WTC11 (cell line): ENCODE data around the gene RUFY2. TPM values are rescaled to one million over a fixed set of nuclear protein-coding genes. Genes with fewer than 3 reads are reported as not detected.
A peak's percentile ranks its signal among the peaks of the same experiment; 100 is the strongest.

ENCODE experiments used
- ATAC-seq: fragments of 200-7000 bp; cut with Tn5 transposase; 2 replicates; pipeline ENCODE4 v1.10.0; 2021; ENCODE audit warnings: mild to moderate bottlenecking, moderate library complexity
- CTCF ChIA-PET: fragments of 300-600 bp; sonication (Branson Sonifier 250); formaldehyde crosslinking; loops from one replicate; lab custom pipeline; 2021; ENCODE audit warnings: antibody characterized with exemption; lab: Charles Lee
- POLR2A ChIA-PET: fragments of 350-600 bp; sonication (Branson Sonifier 250); formaldehyde crosslinking; loops from one replicate; lab custom pipeline; 2021; ENCODE audit warnings: antibody characterized with exemption; lab: Charles Lee
- DNase-seq: peaks from one replicate; pipeline ENCODE4 v3.0.0; 2021; ENCODE audit warnings: low spot score
- H3K27ac Mint-ChIP-seq: 2 replicates; pipeline ENCODE4 v1.8.0; 2021; ENCODE audit warnings: mixed read lengths
- H3K27me3 Mint-ChIP-seq: 2 replicates; pipeline ENCODE4 v1.8.0; 2021; ENCODE audit warnings: low read depth, mild to moderate bottlenecking, moderate library complexity, mixed read lengths
- H3K36me3 Mint-ChIP-seq: 2 replicates; pipeline ENCODE4 v1.8.0; 2021; ENCODE audit warnings: mixed read lengths
- H3K4me1 Mint-ChIP-seq: 2 replicates; pipeline ENCODE4 v1.8.0; 2022; ENCODE audit warnings: mixed read lengths
- H3K4me3 Mint-ChIP-seq: 2 replicates; pipeline ENCODE4 v1.8.0; 2021; ENCODE audit warnings: mild to moderate bottlenecking, moderate library complexity, mixed read lengths
- H3K9me3 Mint-ChIP-seq: 2 replicates; pipeline ENCODE4 v1.8.0; 2021; ENCODE audit warnings: mixed read lengths
- CREB1 ChIP-seq: sonication (generic); formaldehyde crosslinking; IDR thresholded peaks from 2 replicates; pipeline ENCODE4 v1.8.0; 2023; ENCODE audit warnings: mild to moderate bottlenecking, missing genetic modification reagents
- CREM ChIP-seq: sonication (generic); formaldehyde crosslinking; IDR thresholded peaks from 2 replicates; pipeline ENCODE4 v1.8.1; 2022; ENCODE audit warnings: mild to moderate bottlenecking, missing genetic modification reagents, moderate library complexity
- GABPB1 ChIP-seq: sonication (generic); formaldehyde crosslinking; IDR thresholded peaks from 2 replicates; pipeline ENCODE4 v1.8.1; 2023; ENCODE audit warnings: mild to moderate bottlenecking, missing genetic modification reagents
- GTF2I ChIP-seq: fragments of 250-450 bp; sonication (Bioruptor Pico); conservative IDR thresholded peaks from 2 replicates; pipeline ENCODE4 v1.4.0; 2021; ENCODE audit warnings: mild to moderate bottlenecking
- KAT7 ChIP-seq: sonication (generic); formaldehyde crosslinking; IDR thresholded peaks from 2 replicates; pipeline ENCODE4 v1.8.1; 2023; ENCODE audit warnings: missing genetic modification reagents, mild to moderate bottlenecking, borderline replicate concordance
- MYBL2 ChIP-seq: sonication (generic); formaldehyde crosslinking; IDR thresholded peaks from 2 replicates; pipeline ENCODE4 v1.8.1; 2023; ENCODE audit warnings: mild to moderate bottlenecking, moderate library complexity, missing genetic modification reagents
- NFYB ChIP-seq: sonication (generic); formaldehyde crosslinking; conservative IDR thresholded peaks from 2 replicates; pipeline ENCODE4 v1.8.0; 2022; ENCODE audit warnings: low read depth, missing genetic modification reagents
- NR1H2 ChIP-seq: sonication (generic); formaldehyde crosslinking; IDR thresholded peaks from 2 replicates; pipeline ENCODE4 v1.9.0; 2021; ENCODE audit warnings: mild to moderate bottlenecking, moderate library complexity, missing genetic modification reagents
- TCF7 ChIP-seq: sonication (generic); formaldehyde crosslinking; IDR thresholded peaks from 2 replicates; pipeline ENCODE4 v1.8.0; 2022; ENCODE audit warnings: mild to moderate bottlenecking, low read depth, missing genetic modification reagents, moderate library complexity
- ZNF317 ChIP-seq: sonication (generic); formaldehyde crosslinking; IDR thresholded peaks from 2 replicates; pipeline ENCODE4 v1.8.1; 2023; ENCODE audit warnings: low read depth, mild to moderate bottlenecking, moderate library complexity, missing genetic modification reagents, borderline replicate concordance
- ZNF416 ChIP-seq: fragments of 250-450 bp; sonication (Bioruptor Pico); IDR thresholded peaks from 2 replicates; pipeline ENCODE4 v1.9.0; 2021; ENCODE audit warnings: mild to moderate bottlenecking, inconsistent platforms
- ZNF671 ChIP-seq: fragments of 250-450 bp; sonication (Bioruptor Pico); IDR thresholded peaks from 2 replicates; pipeline ENCODE4 v1.8.0; 2021; ENCODE audit warnings: mild to moderate bottlenecking
- total RNA-seq: library from RNA; stranded (reverse); gene quantifications from 3 replicates; pipeline ENCODE4 v1.2.3, GENCODE V29; 2021
- TF ChIP-seq, protein P1 (sequence below): sonication (generic); formaldehyde crosslinking; IDR thresholded peaks from 2 replicates; pipeline ENCODE4 v1.8.1; 2023; ENCODE audit warnings: mild to moderate bottlenecking, moderate library complexity, missing genetic modification reagents
- TF ChIP-seq, protein P2 (sequence below): fragments of 200-600 bp; IDR thresholded peaks from 2 replicates; pipeline ENCODE4 v1.8.0; 2022; ENCODE audit warnings: antibody characterized with exemption
- TF ChIP-seq, protein P3 (sequence below): fragments of 250-450 bp; sonication (Bioruptor Pico); IDR thresholded peaks from 2 replicates; pipeline ENCODE4 v2.1.2; 2022; ENCODE audit warnings: mild to moderate bottlenecking, moderate library complexity
- TF ChIP-seq, protein P4 (sequence below): sonication (generic); formaldehyde crosslinking; IDR thresholded peaks from 2 replicates; pipeline ENCODE4 v1.8.0; 2022; ENCODE audit warnings: mild to moderate bottlenecking, missing genetic modification reagents
- TF ChIP-seq, protein P5 (sequence below): sonication (generic); formaldehyde crosslinking; conservative IDR thresholded peaks from 2 replicates; pipeline ENCODE4 v1.8.1; 2022; ENCODE audit warnings: mild to moderate bottlenecking, missing genetic modification reagents
- TF ChIP-seq, protein P6 (sequence below): sonication (generic); formaldehyde crosslinking; IDR thresholded peaks from 2 replicates; pipeline ENCODE4 v1.8.1; 2022; ENCODE audit warnings: low read depth, mild to moderate bottlenecking, moderate library complexity, missing genetic modification reagents, borderline replicate concordance
- TF ChIP-seq, protein P7 (sequence below): sonication (generic); formaldehyde crosslinking; IDR thresholded peaks from 2 replicates; pipeline ENCODE4 v1.8.0; 2022; ENCODE audit warnings: mild to moderate bottlenecking, missing genetic modification reagents
- TF ChIP-seq, protein P8 (sequence below): sonication (generic); formaldehyde crosslinking; IDR thresholded peaks from 2 replicates; pipeline ENCODE4 v1.8.1; 2022; ENCODE audit warnings: low read depth, missing genetic modification reagents, borderline replicate concordance
- TF ChIP-seq, protein P9 (sequence below): sonication (generic); formaldehyde crosslinking; IDR thresholded peaks from 2 replicates; pipeline ENCODE4 v1.8.1; 2023; ENCODE audit warnings: mild to moderate bottlenecking, missing genetic modification reagents, borderline replicate concordance

RUFY2 gene
- total RNA-seq, 1 experiment from 2014 or later, result 10.3 TPM

DNA sequence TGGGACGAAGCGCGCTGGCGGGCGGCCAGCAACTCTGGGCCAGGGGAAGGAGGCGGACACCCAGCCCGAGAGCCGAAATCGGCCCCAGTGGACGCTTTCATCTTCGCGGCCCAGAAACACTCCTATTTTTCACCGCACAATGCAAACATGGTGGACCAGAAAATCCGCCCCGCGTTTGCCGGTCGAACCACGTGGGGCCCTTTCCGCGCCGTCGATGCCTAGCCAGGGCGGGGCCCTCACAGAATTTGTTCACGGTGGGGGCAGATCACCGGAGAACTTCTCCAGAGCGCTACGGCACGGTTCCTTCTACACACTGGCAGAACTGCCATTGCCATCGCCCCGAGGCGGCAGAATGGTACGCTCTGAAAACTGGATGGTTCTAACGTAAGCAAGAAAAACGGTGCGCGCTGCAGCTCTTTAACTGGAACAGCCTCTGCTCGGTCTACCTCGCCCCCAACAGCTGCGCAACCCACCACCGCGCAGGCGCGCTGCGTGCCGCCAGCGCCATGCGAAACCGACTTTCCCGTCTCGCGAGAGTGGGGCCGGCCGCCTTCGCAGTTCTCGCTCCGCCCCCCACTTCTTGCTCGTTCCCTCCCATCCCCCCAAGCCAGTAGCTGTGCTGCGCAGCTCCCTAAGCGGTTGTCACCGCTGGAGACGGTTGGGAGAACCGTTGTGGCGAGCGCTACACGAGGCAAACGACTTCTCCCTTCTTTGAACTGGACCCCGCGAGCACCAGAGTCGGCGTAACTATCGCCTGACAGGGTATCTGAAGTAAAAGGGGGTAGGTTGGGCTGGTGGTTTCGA is 75.4 kb downstream of the RUFY2 start, which contains the start of gene HNRNPH3:
HNRNPH3 (plus strand) TSS at position 610 of the 804 bp plus-strand sequence. CDS start 5,158 bp downstream, outside the sequence.
- Mint-ChIP-seq H3K4me3 (peak within 1 kb of the TSS; percentile 99), H3K4me1 (peaks cover 43% of the 10 kb centered on the region), H3K27ac (peak within 1 kb of the TSS; percentile 99), H3K27me3 (no peaks in the 10 kb centered on the region; the same call in 1 of the 2 replicates), H3K9me3 (no peaks in the 10 kb centered on the region), H3K36me3 (peaks cover 29% of the 10 kb centered on the region)
- peak; percentile 89 for ATAC-seq
- DNase-seq, result peak; percentile 99
- ChIA-PET POLR2A (interaction anchor here (0.6 to 4.6 kb wide), 28 partner anchors 9 to 733 kb away, joined by 3 to 42 read pairs (median 4); partner anchors contain the start of genes ATOH7 and RUFY2), CTCF (interaction anchor here (0.6 to 2.1 kb wide), 8 partner anchors 17 to 566 kb away, joined by 3 to 16 read pairs (median 4); partner anchors contain the start of gene RUFY2)
- TF ChIP-seq GTF2I (CRISPR knock-in tag) (no peak), ZNF671 (CRISPR knock-in tag) (no peak), GABPB1 (CRISPR knock-in tag) (peak; percentile 70; the same call in 1 of the 2 replicates), MYBL2 (peak; percentile 91; the same call in 1 of the 2 replicates), ZNF317 (CRISPR knock-in tag) (no peak), NFYB (CRISPR knock-in tag) (no peak; the same call in 1 of the 2 replicates), NR1H2 (CRISPR knock-in tag) (no peak), CREB1 (CRISPR knock-in tag) (no peak), CREM (CRISPR knock-in tag) (no peak), KAT7 (CRISPR knock-in tag) (no peak), TCF7 (CRISPR knock-in tag) (0 out of 2 replicates have a peak, but pooled peaks have one; percentile 11), ZNF416 (CRISPR knock-in tag) (no peak; the same call in 1 of the 2 replicates)
- TF ChIP-seq, protein P1, sequence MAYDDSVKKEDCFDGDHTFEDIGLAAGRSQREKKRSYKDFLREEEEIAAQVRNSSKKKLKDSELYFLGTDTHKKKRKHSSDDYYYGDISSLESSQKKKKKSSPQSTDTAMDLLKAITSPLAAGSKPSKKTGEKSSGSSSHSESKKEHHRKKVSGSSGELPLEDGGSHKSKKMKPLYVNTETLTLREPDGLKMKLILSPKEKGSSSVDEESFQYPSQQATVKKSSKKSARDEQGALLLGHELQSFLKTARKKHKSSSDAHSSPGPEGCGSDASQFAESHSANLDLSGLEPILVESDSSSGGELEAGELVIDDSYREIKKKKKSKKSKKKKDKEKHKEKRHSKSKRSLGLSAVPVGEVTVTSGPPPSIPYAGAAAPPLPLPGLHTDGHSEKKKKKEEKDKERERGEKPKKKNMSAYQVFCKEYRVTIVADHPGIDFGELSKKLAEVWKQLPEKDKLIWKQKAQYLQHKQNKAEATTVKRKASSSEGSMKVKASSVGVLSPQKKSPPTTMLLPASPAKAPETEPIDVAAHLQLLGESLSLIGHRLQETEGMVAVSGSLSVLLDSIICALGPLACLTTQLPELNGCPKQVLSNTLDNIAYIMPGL, result peak; percentile 10; the same call in 1 of the 2 replicates
- TF ChIP-seq, protein P2, sequence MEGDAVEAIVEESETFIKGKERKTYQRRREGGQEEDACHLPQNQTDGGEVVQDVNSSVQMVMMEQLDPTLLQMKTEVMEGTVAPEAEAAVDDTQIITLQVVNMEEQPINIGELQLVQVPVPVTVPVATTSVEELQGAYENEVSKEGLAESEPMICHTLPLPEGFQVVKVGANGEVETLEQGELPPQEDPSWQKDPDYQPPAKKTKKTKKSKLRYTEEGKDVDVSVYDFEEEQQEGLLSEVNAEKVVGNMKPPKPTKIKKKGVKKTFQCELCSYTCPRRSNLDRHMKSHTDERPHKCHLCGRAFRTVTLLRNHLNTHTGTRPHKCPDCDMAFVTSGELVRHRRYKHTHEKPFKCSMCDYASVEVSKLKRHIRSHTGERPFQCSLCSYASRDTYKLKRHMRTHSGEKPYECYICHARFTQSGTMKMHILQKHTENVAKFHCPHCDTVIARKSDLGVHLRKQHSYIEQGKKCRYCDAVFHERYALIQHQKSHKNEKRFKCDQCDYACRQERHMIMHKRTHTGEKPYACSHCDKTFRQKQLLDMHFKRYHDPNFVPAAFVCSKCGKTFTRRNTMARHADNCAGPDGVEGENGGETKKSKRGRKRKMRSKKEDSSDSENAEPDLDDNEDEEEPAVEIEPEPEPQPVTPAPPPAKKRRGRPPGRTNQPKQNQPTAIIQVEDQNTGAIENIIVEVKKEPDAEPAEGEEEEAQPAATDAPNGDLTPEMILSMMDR, result no peak
- TF ChIP-seq, protein P3, sequence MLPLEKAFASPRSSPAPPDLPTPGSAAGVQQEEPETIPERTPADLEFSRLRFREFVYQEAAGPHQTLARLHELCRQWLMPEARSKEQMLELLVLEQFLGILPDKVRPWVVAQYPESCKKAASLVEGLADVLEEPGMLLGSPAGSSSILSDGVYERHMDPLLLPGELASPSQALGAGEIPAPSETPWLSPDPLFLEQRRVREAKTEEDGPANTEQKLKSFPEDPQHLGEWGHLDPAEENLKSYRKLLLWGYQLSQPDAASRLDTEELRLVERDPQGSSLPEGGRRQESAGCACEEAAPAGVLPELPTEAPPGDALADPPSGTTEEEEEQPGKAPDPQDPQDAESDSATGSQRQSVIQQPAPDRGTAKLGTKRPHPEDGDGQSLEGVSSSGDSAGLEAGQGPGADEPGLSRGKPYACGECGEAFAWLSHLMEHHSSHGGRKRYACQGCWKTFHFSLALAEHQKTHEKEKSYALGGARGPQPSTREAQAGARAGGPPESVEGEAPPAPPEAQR, result no peak
- TF ChIP-seq, protein P4, sequence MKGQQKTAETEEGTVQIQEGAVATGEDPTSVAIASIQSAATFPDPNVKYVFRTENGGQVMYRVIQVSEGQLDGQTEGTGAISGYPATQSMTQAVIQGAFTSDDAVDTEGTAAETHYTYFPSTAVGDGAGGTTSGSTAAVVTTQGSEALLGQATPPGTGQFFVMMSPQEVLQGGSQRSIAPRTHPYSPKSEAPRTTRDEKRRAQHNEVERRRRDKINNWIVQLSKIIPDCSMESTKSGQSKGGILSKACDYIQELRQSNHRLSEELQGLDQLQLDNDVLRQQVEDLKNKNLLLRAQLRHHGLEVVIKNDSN, result peak; percentile 81
- TF ChIP-seq, protein P5, sequence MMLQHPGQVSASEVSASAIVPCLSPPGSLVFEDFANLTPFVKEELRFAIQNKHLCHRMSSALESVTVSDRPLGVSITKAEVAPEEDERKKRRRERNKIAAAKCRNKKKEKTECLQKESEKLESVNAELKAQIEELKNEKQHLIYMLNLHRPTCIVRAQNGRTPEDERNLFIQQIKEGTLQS (CRISPR knock-in tag), result no peak
- TF ChIP-seq, protein P6, sequence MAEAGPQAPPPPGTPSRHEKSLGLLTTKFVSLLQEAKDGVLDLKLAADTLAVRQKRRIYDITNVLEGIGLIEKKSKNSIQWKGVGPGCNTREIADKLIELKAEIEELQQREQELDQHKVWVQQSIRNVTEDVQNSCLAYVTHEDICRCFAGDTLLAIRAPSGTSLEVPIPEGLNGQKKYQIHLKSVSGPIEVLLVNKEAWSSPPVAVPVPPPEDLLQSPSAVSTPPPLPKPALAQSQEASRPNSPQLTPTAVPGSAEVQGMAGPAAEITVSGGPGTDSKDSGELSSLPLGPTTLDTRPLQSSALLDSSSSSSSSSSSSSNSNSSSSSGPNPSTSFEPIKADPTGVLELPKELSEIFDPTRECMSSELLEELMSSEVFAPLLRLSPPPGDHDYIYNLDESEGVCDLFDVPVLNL (CRISPR knock-in tag), result no peak; the same call in 1 of the 2 replicates
- TF ChIP-seq, protein P7, sequence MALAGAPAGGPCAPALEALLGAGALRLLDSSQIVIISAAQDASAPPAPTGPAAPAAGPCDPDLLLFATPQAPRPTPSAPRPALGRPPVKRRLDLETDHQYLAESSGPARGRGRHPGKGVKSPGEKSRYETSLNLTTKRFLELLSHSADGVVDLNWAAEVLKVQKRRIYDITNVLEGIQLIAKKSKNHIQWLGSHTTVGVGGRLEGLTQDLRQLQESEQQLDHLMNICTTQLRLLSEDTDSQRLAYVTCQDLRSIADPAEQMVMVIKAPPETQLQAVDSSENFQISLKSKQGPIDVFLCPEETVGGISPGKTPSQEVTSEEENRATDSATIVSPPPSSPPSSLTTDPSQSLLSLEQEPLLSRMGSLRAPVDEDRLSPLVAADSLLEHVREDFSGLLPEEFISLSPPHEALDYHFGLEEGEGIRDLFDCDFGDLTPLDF (CRISPR knock-in tag), result 0 out of 2 replicates have a peak, but pooled peaks have one; percentile 21
- TF ChIP-seq, protein P8, sequence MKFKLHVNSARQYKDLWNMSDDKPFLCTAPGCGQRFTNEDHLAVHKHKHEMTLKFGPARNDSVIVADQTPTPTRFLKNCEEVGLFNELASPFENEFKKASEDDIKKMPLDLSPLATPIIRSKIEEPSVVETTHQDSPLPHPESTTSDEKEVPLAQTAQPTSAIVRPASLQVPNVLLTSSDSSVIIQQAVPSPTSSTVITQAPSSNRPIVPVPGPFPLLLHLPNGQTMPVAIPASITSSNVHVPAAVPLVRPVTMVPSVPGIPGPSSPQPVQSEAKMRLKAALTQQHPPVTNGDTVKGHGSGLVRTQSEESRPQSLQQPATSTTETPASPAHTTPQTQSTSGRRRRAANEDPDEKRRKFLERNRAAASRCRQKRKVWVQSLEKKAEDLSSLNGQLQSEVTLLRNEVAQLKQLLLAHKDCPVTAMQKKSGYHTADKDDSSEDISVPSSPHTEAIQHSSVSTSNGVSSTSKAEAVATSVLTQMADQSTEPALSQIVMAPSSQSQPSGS (CRISPR knock-in tag), result no peak; the same call in 1 of the 2 replicates
- TF ChIP-seq, protein P9, sequence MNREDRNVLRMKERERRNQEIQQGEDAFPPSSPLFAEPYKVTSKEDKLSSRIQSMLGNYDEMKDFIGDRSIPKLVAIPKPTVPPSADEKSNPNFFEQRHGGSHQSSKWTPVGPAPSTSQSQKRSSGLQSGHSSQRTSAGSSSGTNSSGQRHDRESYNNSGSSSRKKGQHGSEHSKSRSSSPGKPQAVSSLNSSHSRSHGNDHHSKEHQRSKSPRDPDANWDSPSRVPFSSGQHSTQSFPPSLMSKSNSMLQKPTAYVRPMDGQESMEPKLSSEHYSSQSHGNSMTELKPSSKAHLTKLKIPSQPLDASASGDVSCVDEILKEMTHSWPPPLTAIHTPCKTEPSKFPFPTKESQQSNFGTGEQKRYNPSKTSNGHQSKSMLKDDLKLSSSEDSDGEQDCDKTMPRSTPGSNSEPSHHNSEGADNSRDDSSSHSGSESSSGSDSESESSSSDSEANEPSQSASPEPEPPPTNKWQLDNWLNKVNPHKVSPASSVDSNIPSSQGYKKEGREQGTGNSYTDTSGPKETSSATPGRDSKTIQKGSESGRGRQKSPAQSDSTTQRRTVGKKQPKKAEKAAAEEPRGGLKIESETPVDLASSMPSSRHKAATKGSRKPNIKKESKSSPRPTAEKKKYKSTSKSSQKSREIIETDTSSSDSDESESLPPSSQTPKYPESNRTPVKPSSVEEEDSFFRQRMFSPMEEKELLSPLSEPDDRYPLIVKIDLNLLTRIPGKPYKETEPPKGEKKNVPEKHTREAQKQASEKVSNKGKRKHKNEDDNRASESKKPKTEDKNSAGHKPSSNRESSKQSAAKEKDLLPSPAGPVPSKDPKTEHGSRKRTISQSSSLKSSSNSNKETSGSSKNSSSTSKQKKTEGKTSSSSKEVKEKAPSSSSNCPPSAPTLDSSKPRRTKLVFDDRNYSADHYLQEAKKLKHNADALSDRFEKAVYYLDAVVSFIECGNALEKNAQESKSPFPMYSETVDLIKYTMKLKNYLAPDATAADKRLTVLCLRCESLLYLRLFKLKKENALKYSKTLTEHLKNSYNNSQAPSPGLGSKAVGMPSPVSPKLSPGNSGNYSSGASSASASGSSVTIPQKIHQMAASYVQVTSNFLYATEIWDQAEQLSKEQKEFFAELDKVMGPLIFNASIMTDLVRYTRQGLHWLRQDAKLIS (CRISPR knock-in tag), result no peak; the same call in 1 of the 2 replicates
